ENCODE results near the gene TMX4.

GRCh38 chr20:8057871-8058270 is 38.3 kb upstream of the TMX4 start:
- no peak for TF ChIP-seq POLR2A (IDR thresholded peaks at IDR 0.05; ENCODE audit: borderline replicate concordance, extremely low read depth, insufficient read depth, insufficient read length)
- TF ChIP-seq CTCF (IDR thresholded peaks at IDR 0.05 in 2 of 3, conservative IDR thresholded peaks at IDR 0.05 in 1 of 3; ENCODE audit: borderline replicate concordance in 1 of 3, insufficient read depth in 1 of 3, low read depth in 2 of 3, low read length in 2 of 3) = no peak
- TF ChIP-seq REST (IDR thresholded peaks at IDR 0.05; ENCODE audit: low read depth) = no peak
- no peak for TF ChIP-seq CEBPB (IDR thresholded peaks at IDR 0.05; ENCODE audit: low read depth)
- no peak for TF ChIP-seq ZBTB33 (IDR thresholded peaks at IDR 0.05; ENCODE audit: extremely low read depth, insufficient replicate concordance, low read length)
- TF ChIP-seq EGR1 (IDR thresholded peaks at IDR 0.05; ENCODE audit: low read depth) = no peak
- no peak for TF ChIP-seq SIN3A (IDR thresholded peaks at IDR 0.05; ENCODE audit: low read depth)
- no peak for TF ChIP-seq EZH2 (IDR thresholded peaks at IDR 0.05)
- no peak for TF ChIP-seq ZNF274 (IDR thresholded peaks at IDR 0.05; ENCODE audit: low read depth, low read length)
- no peak for TF ChIP-seq SP1 (IDR thresholded peaks at IDR 0.05; ENCODE audit: low read depth)
- TF ChIP-seq ATF3 (IDR thresholded peaks at IDR 0.05) = no peak
- TF ChIP-seq POLR2AphosphoS5 (IDR thresholded peaks at IDR 0.05; ENCODE audit: low read depth, low read length) = no peak
- TF ChIP-seq SRF (IDR thresholded peaks at IDR 0.05; ENCODE audit: low read depth) = no peak

Measured in HCT116 (cell line).